GM18868 (cell line): ENCODE measurements around the gene ACTL6A.
"Not testable (repeated sequence)": the region's sequence is repeated elsewhere in the genome, so short reads cannot be mapped to it uniquely, and the experiment has no call there.

Experiments
- ATAC-seq: cut with Tn5 transposase; IDR thresholded peaks from one replicate; pipeline ENCODE4 v1.9.1; 2021; ENCODE audit warnings: mild to moderate bottlenecking, moderate library complexity; ENCODE audit not compliant: unreplicated experiment

Gene ACTL6A

GRCh38 chr3:179562591-179563270 is at the start of gene ACTL6A:
TSS of gene ACTL6A (plus strand) at chr3:179562926. CDS start at chr3:179563093, 167 bp downstream.
- peak; percentile 94 for ATAC-seq

- no peak for ATAC-seq
These were observed 48.9 kb upstream of the ACTL6A start for GRCh38 chr3:179513862-179514261.

DNA sequence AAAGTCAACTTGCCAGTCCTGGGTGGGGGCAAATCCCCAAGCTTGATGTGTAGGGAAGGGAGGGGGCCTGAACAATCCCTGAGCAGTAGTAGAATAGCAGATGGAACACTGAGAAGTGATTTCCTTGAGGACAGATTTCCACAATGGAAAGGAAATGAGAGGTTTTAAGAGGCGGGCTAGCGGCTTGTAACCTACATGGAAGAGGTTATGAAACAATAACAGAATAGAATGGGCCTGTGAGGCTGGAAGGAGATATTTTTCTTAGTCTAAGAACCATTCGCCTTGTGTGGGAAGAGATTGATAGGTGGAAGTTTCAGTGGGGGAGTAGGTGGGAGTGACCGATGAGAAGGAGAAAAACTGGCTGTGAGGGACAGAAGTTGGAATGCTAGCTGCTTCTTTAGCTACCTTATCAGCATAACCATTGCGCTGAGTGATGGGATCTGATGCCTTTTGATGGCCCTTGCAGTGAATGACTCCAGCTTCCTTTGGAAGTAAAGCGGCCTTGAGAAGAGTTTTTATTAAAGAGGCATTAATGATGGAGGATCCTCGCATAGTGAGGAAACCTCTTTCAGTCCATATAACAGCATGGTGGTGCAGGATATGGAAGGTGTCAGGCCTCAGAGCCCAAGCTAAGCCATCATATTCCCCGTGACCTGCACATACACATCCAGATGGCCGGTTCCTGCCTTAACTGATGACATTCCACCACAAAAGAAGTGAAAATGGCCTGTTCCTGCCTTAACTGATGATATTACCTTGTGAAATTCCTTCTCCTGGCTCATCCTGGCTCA is 46.1 kb upstream of the ACTL6A start:
- ATAC-seq, result not testable (repeated sequence)

GRCh38 chr3:179526482-179526881 is 36.2 kb upstream of the ACTL6A start:
- no peak for ATAC-seq

DNA sequence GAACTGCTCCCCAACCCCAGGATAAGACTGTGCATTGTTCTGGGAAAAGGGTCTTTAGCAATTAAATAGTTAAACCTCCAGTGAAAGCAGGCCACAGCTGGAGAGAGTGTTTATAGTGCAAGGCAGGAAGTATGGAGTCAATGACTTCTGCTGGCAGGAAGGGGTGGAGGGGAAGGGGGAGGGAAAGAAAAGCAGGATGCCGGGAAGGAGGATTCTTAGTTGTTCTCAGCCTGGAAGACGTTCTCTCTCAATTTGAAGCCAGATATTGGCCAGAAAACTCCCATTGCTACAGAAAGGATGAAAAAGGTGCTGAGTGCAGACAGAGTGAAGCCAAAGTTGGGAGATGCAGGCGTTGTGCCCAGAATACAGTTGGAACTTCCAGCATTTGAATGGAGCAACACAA is 35.7 kb upstream of the ACTL6A start:
- no peak for ATAC-seq

GRCh38 chr3:179528772-179529171 is 34.0 kb upstream of the ACTL6A start:
- ATAC-seq, result no peak

- ATAC-seq, result no peak
These were observed 31.1 kb upstream of the ACTL6A start for GRCh38 chr3:179531576-179531975.

DNA sequence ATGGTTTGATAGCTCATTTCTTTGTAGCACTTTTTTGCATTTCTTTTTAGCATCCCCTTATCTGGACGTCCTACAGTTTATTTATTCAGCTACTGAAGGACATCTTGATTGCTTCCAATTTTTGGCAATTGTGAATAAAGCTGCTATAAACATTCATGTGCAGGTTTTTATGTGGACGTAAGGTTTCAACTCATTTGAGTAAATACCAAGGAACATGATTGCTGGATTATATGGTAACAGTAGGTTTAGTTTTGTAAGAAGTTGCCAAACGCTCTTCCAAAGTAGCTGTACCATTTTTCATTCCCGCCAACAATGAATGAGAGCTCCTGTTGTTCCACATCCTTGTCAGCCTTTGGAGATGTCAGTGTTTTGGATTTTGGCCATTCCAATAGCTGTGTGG is 29.5 kb upstream of the ACTL6A start:
- no peak for ATAC-seq

DNA sequence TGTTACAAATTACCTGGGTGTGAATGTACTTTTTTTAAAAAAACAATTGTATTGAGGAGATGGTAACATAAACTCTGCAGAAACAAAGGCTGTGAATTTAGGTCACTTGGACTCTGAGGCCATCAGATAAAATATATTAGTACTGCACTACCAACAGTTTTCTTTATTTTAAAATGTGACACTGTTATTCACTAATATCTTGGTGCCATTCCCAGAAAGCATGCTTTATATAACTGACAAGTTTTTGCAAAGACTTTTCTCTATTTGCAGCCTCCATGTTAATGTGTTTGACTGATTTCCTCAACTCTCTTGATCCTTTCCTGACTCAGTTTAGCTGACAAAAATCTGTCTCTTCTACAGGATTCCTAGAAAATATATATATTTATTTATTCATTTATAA is 26.5 kb upstream of the ACTL6A start:
- ATAC-seq, result no peak

- no peak for ATAC-seq
These were observed 21.6 kb upstream of the ACTL6A start for GRCh38 chr3:179541094-179541493.

- ATAC-seq, result no peak
These were observed 21.1 kb upstream of the ACTL6A start for GRCh38 chr3:179541596-179541995.

GRCh38 chr3:179542375-179542774 is 20.4 kb upstream of the ACTL6A start:
- no peak for ATAC-seq

DNA sequence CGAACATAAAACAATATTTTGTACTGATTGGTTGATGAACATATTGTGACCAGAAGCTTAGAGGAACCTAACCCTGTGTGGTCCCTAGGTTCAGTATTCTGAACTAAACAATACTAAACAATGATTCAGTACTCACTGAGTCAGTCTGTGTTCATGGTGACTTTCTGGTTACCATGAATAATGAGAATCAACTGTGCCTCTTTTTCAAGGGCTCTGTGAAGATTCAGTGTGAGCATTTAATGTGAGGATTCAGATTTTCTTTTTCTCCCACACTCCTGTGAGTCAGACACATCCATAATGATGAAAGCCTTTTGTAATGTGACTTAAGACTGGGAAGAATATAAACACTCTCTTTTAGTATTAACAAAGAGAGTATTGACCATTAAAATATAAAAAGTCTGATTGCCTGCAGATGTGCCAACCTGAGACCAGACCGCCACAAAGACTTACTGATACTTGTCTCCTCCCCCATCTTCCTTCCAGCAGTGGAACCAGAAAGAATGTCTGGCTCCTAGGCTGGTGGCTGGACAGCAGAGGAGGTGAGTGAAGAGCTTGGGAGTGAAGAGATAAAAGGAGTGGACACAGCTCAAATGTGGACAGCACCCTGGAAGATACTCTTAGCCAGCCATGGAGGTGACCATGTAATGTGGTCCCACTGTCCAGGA is 17.6 kb upstream of the ACTL6A start:
- no peak for ATAC-seq

- peak; percentile 72 for ATAC-seq
These were observed 15.9 kb upstream of the ACTL6A start for GRCh38 chr3:179546814-179547241.

DNA sequence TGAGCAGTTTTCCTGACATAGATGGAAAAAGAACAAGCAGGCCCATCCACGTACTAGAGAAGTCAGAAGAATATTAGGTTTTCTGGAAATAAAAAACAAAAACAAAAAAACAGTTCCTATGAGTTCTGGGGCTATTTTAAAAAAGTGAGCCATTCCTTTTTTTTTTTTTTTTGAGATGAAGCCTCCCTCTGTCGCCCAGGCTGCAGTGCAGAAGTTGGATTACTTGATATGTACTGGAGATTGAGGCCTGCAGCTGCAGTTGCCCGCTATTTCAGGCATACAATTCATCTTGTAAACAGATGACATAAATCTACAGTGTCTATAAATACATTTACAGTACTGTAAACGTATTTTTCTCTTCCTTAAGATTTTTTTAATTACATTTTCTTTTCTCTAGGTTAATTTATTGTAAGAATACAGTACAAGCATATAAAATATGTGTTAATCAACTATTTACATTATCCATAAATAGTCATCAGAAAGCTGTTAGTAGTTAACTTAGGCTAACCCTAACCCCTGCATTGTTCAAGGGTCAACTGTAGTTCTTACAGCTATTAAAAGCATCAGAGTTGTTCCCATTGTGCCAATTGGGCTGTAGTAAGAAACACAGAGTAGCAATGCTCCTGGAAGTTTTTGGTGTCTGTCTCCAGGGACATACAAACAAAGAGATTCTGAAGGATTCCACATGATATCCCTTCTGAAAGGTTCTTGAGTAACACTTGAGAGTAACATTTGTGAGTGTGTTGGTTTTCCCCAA is 11.2 kb upstream of the ACTL6A start:
- ATAC-seq, result no peak

- ATAC-seq, result no peak
These were observed 3.9 kb upstream of the ACTL6A start for GRCh38 chr3:179558742-179559364.

DNA sequence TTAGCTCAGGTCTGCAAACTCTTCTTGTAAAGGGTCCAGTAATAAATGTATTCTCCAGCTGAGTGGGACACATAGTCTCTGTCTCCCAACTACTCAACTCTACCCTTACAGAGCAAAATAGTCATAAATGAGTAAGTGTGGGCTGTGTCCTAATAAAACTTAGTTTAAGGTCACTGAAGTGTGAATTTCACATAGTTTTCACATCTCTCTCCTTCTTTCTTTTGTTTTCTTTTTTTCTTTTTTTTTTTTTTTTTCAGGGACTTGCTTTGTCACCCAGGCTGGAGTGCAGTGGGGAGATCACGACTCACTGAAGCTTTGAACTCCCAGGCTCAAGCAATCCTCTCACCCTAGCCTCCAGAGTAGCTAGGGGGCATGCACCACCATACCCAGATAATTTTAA is 1.9 kb upstream of the ACTL6A start:
- no peak for ATAC-seq

- peak; percentile 53 for ATAC-seq
These were observed 601 bp downstream of the ACTL6A start for GRCh38 chr3:179563271-179563783.

- no peak for ATAC-seq
These were observed 2.8 kb downstream of the ACTL6A start for GRCh38 chr3:179565496-179565895.

DNA sequence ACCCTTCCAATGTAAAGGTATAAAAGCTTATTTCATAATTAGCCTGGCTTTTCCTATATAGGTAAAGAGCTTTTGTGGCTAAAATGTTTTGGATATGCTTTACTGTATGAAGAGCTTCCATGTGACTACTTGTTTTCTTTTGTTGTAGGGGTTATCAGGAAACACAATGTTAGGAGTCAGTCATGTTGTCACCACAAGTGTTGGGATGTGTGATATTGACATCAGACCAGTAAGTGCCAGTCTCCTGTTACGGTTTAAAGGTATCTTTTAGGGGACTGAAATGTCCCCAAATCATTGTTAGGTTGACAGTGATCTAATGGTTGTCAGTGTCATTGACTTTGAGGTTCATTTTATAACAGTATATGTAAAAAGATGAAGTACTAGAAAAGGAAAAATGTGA is 18.3 kb downstream of the ACTL6A start:
- ATAC-seq, result no peak
